CD4-positive, alpha-beta T cell treated with Interleukin-6 for 4 hours (primary cell): ENCODE results near the gene SLC2A9.

ENCODE experiments used
- DNase-seq: peaks from one replicate; pipeline ENCODE4 v3.0.0-alpha.2; 2020; ENCODE audit warnings: mixed read lengths

SLC2A9 gene

GRCh38 chr4:10020871-10021652 is at the start of gene SLC2A9:
Gene SLC2A9, minus strand, starts transcription at chr4:10021497. Its CDS starts 68 bp downstream, at chr4:10021429.
- no peak for DNase-seq

GRCh38 chr4:10069075-10069642 is 47.9 kb upstream of the SLC2A9 start:
- DNase-seq, result no peak

- no peak for DNase-seq
These were observed 45.7 kb upstream of the SLC2A9 start for GRCh38 chr4:10066670-10067651.

- no peak for DNase-seq
These were observed 44.9 kb upstream of the SLC2A9 start for GRCh38 chr4:10066206-10066605.

GRCh38 chr4:10063544-10064300 is 42.4 kb upstream of the SLC2A9 start:
- DNase-seq, result no peak

- DNase-seq, result no peak
These were observed 40.5 kb upstream of the SLC2A9 start for GRCh38 chr4:10061650-10062415.

GRCh38 chr4:10058371-10058770 is 37.1 kb upstream of the SLC2A9 start:
- no peak for DNase-seq

GRCh38 chr4:10057023-10057395 is 35.7 kb upstream of the SLC2A9 start:
- DNase-seq, result no peak

- no peak for DNase-seq
These were observed 35.2 kb upstream of the SLC2A9 start for GRCh38 chr4:10056334-10057022.

GRCh38 chr4:10055871-10056270 is 34.6 kb upstream of the SLC2A9 start:
- no peak for DNase-seq

GRCh38 chr4:10054571-10055041 is 33.3 kb upstream of the SLC2A9 start:
- DNase-seq, result no peak

GRCh38 chr4:10053635-10054453 is 32.5 kb upstream of the SLC2A9 start:
- DNase-seq, result no peak

- no peak for DNase-seq
These were observed 30.3 kb upstream of the SLC2A9 start for GRCh38 chr4:10051517-10052135.

GRCh38 chr4:10050721-10051120 is 29.4 kb upstream of the SLC2A9 start:
- DNase-seq, result no peak

- no peak for DNase-seq
These were observed 29.0 kb upstream of the SLC2A9 start for GRCh38 chr4:10050261-10050661.

GRCh38 chr4:10048941-10049697 is 27.8 kb upstream of the SLC2A9 start:
- DNase-seq, result no peak

- no peak for DNase-seq
These were observed 26.7 kb upstream of the SLC2A9 start for GRCh38 chr4:10047967-10048366.

- no peak for DNase-seq
These were observed 25.2 kb upstream of the SLC2A9 start for GRCh38 chr4:10046471-10046870.

GRCh38 chr4:10045481-10045880 is 24.2 kb upstream of the SLC2A9 start:
- no peak for DNase-seq
